ENCODE results near the gene PNPLA5. TPM values are rescaled to one million over a fixed set of nuclear protein-coding genes. Genes with fewer than 3 reads are reported as not detected.
"Not testable (repeated sequence)": the region's sequence is repeated elsewhere in the genome, so short reads cannot be mapped to it uniquely, and the experiment has no call there.

The PNPLA5 gene
- total RNA-seq, 1 experiment from 2014 or later = not detected

GRCh38 chr22:43869799-43870198, 22.0 kb downstream of the PNPLA5 start:
- Histone ChIP-seq H3K4me1 (replicated peaks; ENCODE audit: insufficient read depth) (no peaks in the 10 kb centered on the region), H2AFZ (no peak overlapping the region), H3K27ac (no peak overlapping the region), H3K36me3 (ENCODE audit: low read depth) (no peaks in the 10 kb centered on the region), H3K4me2 (no peak overlapping the region), H3K4me3 (no peak overlapping the region), H3K79me2 (ENCODE audit: low read depth) (no peaks in the 10 kb centered on the region), H3K9me3 (ENCODE audit: insufficient read depth, low read depth) (no peaks in the 10 kb centered on the region), H3F3A (ENCODE audit: insufficient read depth, low read depth) (no peaks in the 10 kb centered on the region), H3K9me2 (ENCODE audit: insufficient read depth) (no peaks in the 10 kb centered on the region), H3K27me3 (ENCODE audit: insufficient read depth, low read depth) (peaks cover 84% of the 10 kb centered on the region), H4K20me1 (ENCODE audit: insufficient read depth) (no peaks in the 10 kb centered on the region)
- CTCF ChIA-PET = no interaction called here
- POLR2A ChIA-PET (ENCODE audit: unreplicated experiment) = no interaction called here
- TF ChIP-seq EZH2 (IDR thresholded peaks at IDR 0.05; ENCODE audit: low read depth) (no peak), CTCF (conservative IDR thresholded peaks at IDR 0.05) (no peak)
- intact Hi-C loops (cut with micrococcal nuclease; ENCODE audit: unreplicated experiment) = no loop called here
- DNase-seq = no peak
- no TSS peak for BruUV-seq (replicated peaks)

- H3K9me2 ChIP-seq (ENCODE audit: insufficient read depth); DNase-seq; H3K27ac ChIP-seq; CTCF ChIA-PET; H3K4me3 ChIP-seq; intact Hi-C loops (cut with micrococcal nuclease; ENCODE audit: unreplicated experiment); POLR2A ChIA-PET (ENCODE audit: unreplicated experiment); H3K36me3 ChIP-seq (ENCODE audit: low read depth); H4K20me1 ChIP-seq (ENCODE audit: insufficient read depth); H3F3A ChIP-seq (ENCODE audit: insufficient read depth, low read depth); H3K79me2 ChIP-seq (ENCODE audit: low read depth); BruUV-seq (replicated peaks); H2AFZ ChIP-seq; H3K9me3 ChIP-seq (ENCODE audit: insufficient read depth, low read depth); H3K4me1 ChIP-seq (replicated peaks; ENCODE audit: insufficient read depth): not testable (repeated sequence)
- Histone ChIP-seq H3K27me3 (ENCODE audit: insufficient read depth, low read depth) (peaks cover 84% of the 10 kb centered on the region), H3K4me2 (0 out of 2 replicates have a peak overlapping the region, but pooled peaks have one; percentile 10)
Observed at GRCh38 chr22:43869001-43869400, 22.8 kb downstream of the PNPLA5 start.

- no peak overlapping the region for H3K27ac ChIP-seq
- no peak for TF ChIP-seq EZH2 (IDR thresholded peaks at IDR 0.05; ENCODE audit: low read depth)
- no peak for TF ChIP-seq CTCF (conservative IDR thresholded peaks at IDR 0.05)
- no peak overlapping the region for H2AFZ ChIP-seq
- H3K36me3 ChIP-seq (ENCODE audit: low read depth) = no peaks in the 10 kb centered on the region
- CTCF ChIA-PET = interaction anchor here (0.9 kb wide), 1 partner anchor 15 kb away, joined by 3 read pairs; no protein-coding TSS in a partner anchor
- no peaks in the 10 kb centered on the region for H3K9me2 ChIP-seq (ENCODE audit: insufficient read depth)
- H3K4me2 ChIP-seq = no peak overlapping the region
- POLR2A ChIA-PET (ENCODE audit: unreplicated experiment) = no interaction called here
- peak in 1 of 2 experiments; percentile 56 for DNase-seq
- no peaks in the 10 kb centered on the region for H3F3A ChIP-seq (ENCODE audit: insufficient read depth, low read depth)
- peaks cover 83% of the 10 kb centered on the region for H3K27me3 ChIP-seq (ENCODE audit: insufficient read depth, low read depth)
- no peak overlapping the region for H3K4me3 ChIP-seq
- H4K20me1 ChIP-seq (ENCODE audit: insufficient read depth) = no peaks in the 10 kb centered on the region
- intact Hi-C loops (cut with micrococcal nuclease; ENCODE audit: unreplicated experiment) = no loop called here
- H3K9me3 ChIP-seq (ENCODE audit: insufficient read depth, low read depth) = no peaks in the 10 kb centered on the region
- BruUV-seq (replicated peaks) = no TSS peak
- no peaks in the 10 kb centered on the region for H3K4me1 ChIP-seq (replicated peaks; ENCODE audit: insufficient read depth)
- no peaks in the 10 kb centered on the region for H3K79me2 ChIP-seq (ENCODE audit: low read depth)
Observed at GRCh38 chr22:43867839-43868635, 23.8 kb downstream of the PNPLA5 start.

GRCh38 chr22:43862882-43863202, 29.0 kb downstream of the PNPLA5 start:
- TF ChIP-seq CTCF (conservative IDR thresholded peaks at IDR 0.05) = no peak
- 0 out of 2 replicates have a peak, but pooled peaks have one; percentile 6 for TF ChIP-seq EZH2 (IDR thresholded peaks at IDR 0.05; ENCODE audit: low read depth)
- Histone ChIP-seq H3K79me2 (ENCODE audit: low read depth) (no peaks in the 10 kb centered on the region), H4K20me1 (ENCODE audit: insufficient read depth) (no peaks in the 10 kb centered on the region), H3K27ac (no peak overlapping the region), H3K4me1 (replicated peaks; ENCODE audit: insufficient read depth) (no peaks in the 10 kb centered on the region; the same call in 1 of the 2 replicates), H3F3A (ENCODE audit: insufficient read depth, low read depth) (no peaks in the 10 kb centered on the region), H3K4me3 (peak overlapping the region; percentile 46; the same call in 1 of the 2 replicates), H3K9me2 (ENCODE audit: insufficient read depth) (no peaks in the 10 kb centered on the region), H3K36me3 (ENCODE audit: low read depth) (no peaks in the 10 kb centered on the region), H3K9me3 (ENCODE audit: insufficient read depth, low read depth) (no peaks in the 10 kb centered on the region), H2AFZ (no peak overlapping the region), H3K27me3 (ENCODE audit: insufficient read depth, low read depth) (peaks cover 84% of the 10 kb centered on the region), H3K4me2 (peak overlapping the region; percentile 73; the same call in 1 of the 2 replicates)
- CTCF ChIA-PET = no interaction called here
- intact Hi-C loops (cut with micrococcal nuclease; ENCODE audit: unreplicated experiment) = no loop called here
- no peak for DNase-seq
- POLR2A ChIA-PET (ENCODE audit: unreplicated experiment) = no interaction called here
- no TSS peak for BruUV-seq (replicated peaks)
